Skeletal muscle satellite cell (primary cell): ENCODE measurements around the gene AGR2. TPM values are rescaled to one million over a fixed set of nuclear protein-coding genes. Genes with fewer than 3 reads are reported as not detected.
A peak's percentile ranks its signal among the peaks of the same experiment; 100 is the strongest.
"Not testable (repeated sequence)": the region's sequence is repeated elsewhere in the genome, so short reads cannot be mapped to it uniquely, and the experiment has no call there.

Source experiments
- H3K27me3 ChIP-seq: 2 replicates; pipeline ENCODE4 v1.7.0; 2013; ENCODE audit warnings: low read length; ENCODE audit not compliant: control insufficient read depth, insufficient read depth
- H3K36me3 ChIP-seq: 2 replicates; pipeline ENCODE4 v1.7.0; 2013; ENCODE audit warnings: mild to moderate bottlenecking, control low read depth, low read length; ENCODE audit not compliant: insufficient read depth
- H3K4me1 ChIP-seq: 2 replicates; pipeline ENCODE4 v1.7.0; 2013; ENCODE audit warnings: low read length; ENCODE audit not compliant: control insufficient read depth, insufficient read depth
- H3K4me2 ChIP-seq: 2 replicates; pipeline ENCODE4 v1.7.0; 2013; ENCODE audit warnings: mild to moderate bottlenecking, low read length
- H3K4me3 ChIP-seq: 2 replicates; pipeline ENCODE4 v1.7.0; 2013; ENCODE audit warnings: low read length
- H3K9ac ChIP-seq: 2 replicates; pipeline ENCODE4 v1.7.0; 2013; ENCODE audit warnings: mild to moderate bottlenecking, low read depth, low read length, moderate library complexity
- H3K9me3 ChIP-seq: replicated peaks from 2 replicates; pipeline ENCODE4 v1.7.0; 2013; ENCODE audit warnings: mild to moderate bottlenecking, control low read depth, low read length
- total RNA-seq: library from RNA; depleted of rRNA; stranded (reverse); fragments of >200 nt; gene quantifications from 2 replicates; pipeline ENCODE4 v1.2.3, GENCODE V29; 2012; rRNA removed

AGR2 gene
- 0.22 and 0.76 TPM in 2 replicates for total RNA-seq

GRCh38 chr7:16804674-16805439 lies at the start of gene AGR2:
AGR2 (minus strand) TSS chr7:16804999; CDS start chr7:16801796, 3,203 bp downstream.
- Histone ChIP-seq H3K9ac (no peak within 1 kb of the TSS), H3K4me1 (peaks cover 16% of the 10 kb centered on the region), H3K4me3 (no peak within 1 kb of the TSS), H3K36me3 (no peaks in the 10 kb centered on the region), H3K27me3 (no peaks in the 10 kb centered on the region), H3K9me3 (no peaks in the 10 kb centered on the region), H3K4me2 (no peak within 1 kb of the TSS)

GRCh38 chr7:16853189-16853588 lies 48.4 kb upstream of the AGR2 start:
- not testable (repeated sequence) for H3K27me3 ChIP-seq, H3K4me2 ChIP-seq, H3K9me3 ChIP-seq, H3K4me1 ChIP-seq, H3K36me3 ChIP-seq, H3K4me3 ChIP-seq, H3K9ac ChIP-seq

- Histone ChIP-seq H3K4me1 (peaks cover 8% of the 10 kb centered on the region), H3K27me3 (no peaks in the 10 kb centered on the region), H3K9me3 (no peaks in the 10 kb centered on the region), H3K9ac (no peak overlapping the region), H3K4me3 (no peak overlapping the region), H3K4me2 (no peak overlapping the region), H3K36me3 (no peaks in the 10 kb centered on the region)
Measured at GRCh38 chr7:16851829-16852228, 47.0 kb upstream of the AGR2 start.

GRCh38 chr7:16850614-16851466 lies 46.0 kb upstream of the AGR2 start:
- Histone ChIP-seq H3K4me1 (peaks cover 10% of the 10 kb centered on the region), H3K27me3 (no peaks in the 10 kb centered on the region), H3K9me3 (no peaks in the 10 kb centered on the region), H3K9ac (no peak overlapping the region), H3K4me2 (no peak overlapping the region), H3K36me3 (no peaks in the 10 kb centered on the region), H3K4me3 (no peak overlapping the region)

- H3K4me1 ChIP-seq = peaks cover 10% of the 10 kb centered on the region
- H3K4me3 ChIP-seq = no peak overlapping the region
Measured at GRCh38 chr7:16849296-16850148, 44.7 kb upstream of the AGR2 start.

GRCh38 chr7:16847381-16847860 lies 42.6 kb upstream of the AGR2 start:
- no peak overlapping the region for H3K9ac ChIP-seq
- no peaks in the 10 kb centered on the region for H3K9me3 ChIP-seq
- H3K4me2 ChIP-seq = peak overlapping the region; percentile 23
- no peaks in the 10 kb centered on the region for H3K27me3 ChIP-seq
- no peaks in the 10 kb centered on the region for H3K36me3 ChIP-seq
- no peak overlapping the region for H3K4me3 ChIP-seq
- H3K4me1 ChIP-seq = peaks cover 10% of the 10 kb centered on the region

More at GRCh38 chr7:16849296-16850148, 44.7 kb upstream of the AGR2 start:
- H3K9me3 ChIP-seq = no peaks in the 10 kb centered on the region
- H3K9ac ChIP-seq = no peak overlapping the region
- H3K4me2 ChIP-seq = no peak overlapping the region
- no peaks in the 10 kb centered on the region for H3K36me3 ChIP-seq
- no peaks in the 10 kb centered on the region for H3K27me3 ChIP-seq

- H3K9me3 ChIP-seq = no peaks in the 10 kb centered on the region
- H3K4me3 ChIP-seq = no peak overlapping the region
- H3K27me3 ChIP-seq = no peaks in the 10 kb centered on the region
- H3K4me1 ChIP-seq = peaks cover 10% of the 10 kb centered on the region
- H3K9ac ChIP-seq = no peak overlapping the region
- H3K36me3 ChIP-seq = no peaks in the 10 kb centered on the region
- H3K4me2 ChIP-seq = peak overlapping the region; percentile 23
Measured at GRCh38 chr7:16846601-16847165, 41.9 kb upstream of the AGR2 start.

GRCh38 chr7:16845746-16846145 lies 40.9 kb upstream of the AGR2 start:
- Histone ChIP-seq H3K9ac (no peak overlapping the region), H3K4me1 (peaks cover 10% of the 10 kb centered on the region), H3K4me2 (no peak overlapping the region), H3K9me3 (no peaks in the 10 kb centered on the region), H3K4me3 (no peak overlapping the region), H3K27me3 (no peaks in the 10 kb centered on the region), H3K36me3 (no peaks in the 10 kb centered on the region)

GRCh38 chr7:16841681-16842080 lies 36.9 kb upstream of the AGR2 start:
- Histone ChIP-seq H3K9me3 (no peaks in the 10 kb centered on the region), H3K36me3 (no peaks in the 10 kb centered on the region), H3K27me3 (no peaks in the 10 kb centered on the region), H3K9ac (no peak overlapping the region), H3K4me3 (no peak overlapping the region), H3K4me2 (no peak overlapping the region), H3K4me1 (peaks cover 4% of the 10 kb centered on the region)

GRCh38 chr7:16840094-16840493 lies 35.3 kb upstream of the AGR2 start:
- Histone ChIP-seq H3K4me3 (no peak overlapping the region), H3K9me3 (no peaks in the 10 kb centered on the region), H3K4me1 (peaks cover 4% of the 10 kb centered on the region)

GRCh38 chr7:16839646-16840045 lies 34.8 kb upstream of the AGR2 start:
- Histone ChIP-seq H3K9ac (no peak overlapping the region), H3K27me3 (no peaks in the 10 kb centered on the region), H3K4me3 (no peak overlapping the region), H3K4me1 (peaks cover 4% of the 10 kb centered on the region), H3K9me3 (no peaks in the 10 kb centered on the region), H3K36me3 (no peaks in the 10 kb centered on the region), H3K4me2 (no peak overlapping the region)

More at GRCh38 chr7:16840094-16840493, 35.3 kb upstream of the AGR2 start:
- no peak overlapping the region for H3K9ac ChIP-seq
- no peaks in the 10 kb centered on the region for H3K27me3 ChIP-seq
- H3K4me2 ChIP-seq = no peak overlapping the region
- H3K36me3 ChIP-seq = no peaks in the 10 kb centered on the region
